HEK293T (cell line): ENCODE results near the gene RHOD.

Source experiments
- ARNT ChIP-seq: fragments of 450-650 bp; IDR thresholded peaks from 2 replicates; pipeline ENCODE4 v1.6.1; 2017; ENCODE audit warnings: mild to moderate bottlenecking
- BHLHE40 ChIP-seq: fragments of 450-650 bp; IDR thresholded peaks from 2 replicates; pipeline ENCODE4 v1.6.1; 2016; ENCODE audit warnings: mild to moderate bottlenecking, moderate library complexity, borderline replicate concordance
- ELF4 ChIP-seq: fragments of 450-650 bp; IDR thresholded peaks from 2 replicates; pipeline ENCODE4 v1.6.1; 2017; ENCODE audit warnings: antibody characterized with exemption
- FOXM1 ChIP-seq: fragments of 450-650 bp; IDR thresholded peaks from 2 replicates; pipeline ENCODE4 v1.6.1; 2017; ENCODE audit warnings: mild to moderate bottlenecking, borderline replicate concordance
- HDGF ChIP-seq: fragments of 450-650 bp; IDR thresholded peaks from 2 replicates; pipeline ENCODE4 v1.6.1; 2017; ENCODE audit warnings: antibody characterized with exemption, borderline replicate concordance
- L3MBTL2 ChIP-seq: fragments of 450-650 bp; conservative IDR thresholded peaks from 2 replicates; pipeline ENCODE4 v1.6.1; 2016; ENCODE audit warnings: mild to moderate bottlenecking
- NFRKB ChIP-seq: fragments of 450-650 bp; IDR thresholded peaks from 2 replicates; pipeline ENCODE4 v1.6.1; 2016; ENCODE audit warnings: mild to moderate bottlenecking, moderate library complexity
- PKNOX1 ChIP-seq: fragments of 450-650 bp; IDR thresholded peaks from 2 replicates; pipeline ENCODE4 v1.6.1; 2016
- SP1 ChIP-seq: fragments of 450-650 bp; IDR thresholded peaks from 2 replicates; pipeline ENCODE4 v1.6.1; 2017
- SUZ12 ChIP-seq: fragments of 450-650 bp; IDR thresholded peaks from 2 replicates; pipeline ENCODE4 v1.6.1; 2016; ENCODE audit warnings: mild to moderate bottlenecking
- TARDBP ChIP-seq: fragments of 450-650 bp; IDR thresholded peaks from 2 replicates; pipeline ENCODE4 v1.6.1; 2016

- TF ChIP-seq PKNOX1 (no peak), BHLHE40 (no peak), ARNT (no peak), NFRKB (no peak), HDGF (no peak), SP1 (no peak), TARDBP (no peak), L3MBTL2 (no peak), FOXM1 (no peak), SUZ12 (no peak), ELF4 (no peak)
Observed at GRCh38 chr11:67102664-67103063, 46.0 kb downstream of the RHOD start.
